Posterior cingulate gyrus (tissue), 11 donors: ENCODE results near the gene TBCD.
A peak's percentile ranks its signal among the peaks of the same experiment; 100 is the strongest.

ENCODE experiments used
- DNase-seq, 10 donors: peaks; one replicate each; pipeline versions ENCODE4 v3.0.0 to v3.0.0-alpha.2; 2020 to 2021; ENCODE audit warnings: mixed read lengths in 3 of 10
- intact Hi-C: fragments of 100-400 bp; cut with DNase I; formaldehyde crosslinking; loops from one replicate; pipeline ENCODE4 v1.15.1; 2023

Gene TBCD

GRCh38 chr17:82751571-82752370, at the start of gene TBCD:
Gene TBCD, plus strand, starts transcription at chr17:82752065. Its CDS starts 129 bp downstream, at chr17:82752194.
- intact Hi-C loops: no loop called here
- DNase-seq: peak; percentile 73 to 98 (median 84)

- DNase-seq: peak in 9 of 10 donors; percentile 31 to 96 (median 80)
- intact Hi-C loops: loop anchor here (5.0 kb wide), 1 partner anchor 35 kb away; no protein-coding TSS in a partner anchor
These were observed 49.5 kb upstream of the TBCD start for GRCh38 chr17:82702231-82702927.

GRCh38 chr17:82703036-82703745, 48.7 kb upstream of the TBCD start:
- DNase-seq: no peak

GRCh38 chr17:82703935-82704865, 47.7 kb upstream of the TBCD start:
- intact Hi-C loops: loop anchor here (5.0 kb wide), 1 partner anchor 37 kb away; no protein-coding TSS in a partner anchor
- DNase-seq: no peak

More at GRCh38 chr17:82703036-82703745, 48.7 kb upstream of the TBCD start:
- intact Hi-C loops: loop anchor here (5.0 kb wide), 1 partner anchor 36 kb away; no protein-coding TSS in a partner anchor

- no peak for DNase-seq
- intact Hi-C loops: loop anchor here (5.0 kb wide), 1 partner anchor 38 kb away; no protein-coding TSS in a partner anchor
These were observed 47.0 kb upstream of the TBCD start for GRCh38 chr17:82704886-82705285.

GRCh38 chr17:82705756-82706155, 46.1 kb upstream of the TBCD start:
- no peak for DNase-seq
- intact Hi-C loops: no loop called here

- DNase-seq: no peak
- intact Hi-C loops: no loop called here
These were observed 42.7 kb upstream of the TBCD start for GRCh38 chr17:82709024-82709675.

- intact Hi-C loops: no loop called here
- no peak for DNase-seq
These were observed 42.0 kb upstream of the TBCD start for GRCh38 chr17:82709676-82710498.

GRCh38 chr17:82710499-82711232, 41.2 kb upstream of the TBCD start:
- intact Hi-C loops: no loop called here
- DNase-seq: no peak

GRCh38 chr17:82713071-82713723, 38.7 kb upstream of the TBCD start:
- DNase-seq: peak in 3 of 10 donors; percentile 49 to 93 (median 86)
- intact Hi-C loops: no loop called here

GRCh38 chr17:82716203-82717010, 35.5 kb upstream of the TBCD start, which contains the start of gene FN3KRP:
Gene FN3KRP, plus strand, starts transcription at chr17:82716706. Its CDS starts 50 bp downstream, at chr17:82716756.
- intact Hi-C loops: no loop called here
- DNase-seq: peak; percentile 82 to 99 (median 92)

- no peak for DNase-seq
- intact Hi-C loops: no loop called here
These were observed 32.7 kb upstream of the TBCD start for GRCh38 chr17:82718986-82719685.

- intact Hi-C loops: no loop called here
- no peak for DNase-seq
These were observed 31.7 kb upstream of the TBCD start for GRCh38 chr17:82720204-82720603.

- intact Hi-C loops: no loop called here
- no peak for DNase-seq
These were observed 29.4 kb upstream of the TBCD start for GRCh38 chr17:82722341-82723013.
